ENCODE measurements around the gene DELE1. TPM values are rescaled to one million over a fixed set of nuclear protein-coding genes. Genes with fewer than 3 reads are reported as not detected.
A peak's percentile ranks its signal among the peaks of the same experiment; 100 is the strongest.

DELE1 gene
- total RNA-seq, 2 experiments from 2014 or later: 71.5 to 72.1 TPM

DNA sequence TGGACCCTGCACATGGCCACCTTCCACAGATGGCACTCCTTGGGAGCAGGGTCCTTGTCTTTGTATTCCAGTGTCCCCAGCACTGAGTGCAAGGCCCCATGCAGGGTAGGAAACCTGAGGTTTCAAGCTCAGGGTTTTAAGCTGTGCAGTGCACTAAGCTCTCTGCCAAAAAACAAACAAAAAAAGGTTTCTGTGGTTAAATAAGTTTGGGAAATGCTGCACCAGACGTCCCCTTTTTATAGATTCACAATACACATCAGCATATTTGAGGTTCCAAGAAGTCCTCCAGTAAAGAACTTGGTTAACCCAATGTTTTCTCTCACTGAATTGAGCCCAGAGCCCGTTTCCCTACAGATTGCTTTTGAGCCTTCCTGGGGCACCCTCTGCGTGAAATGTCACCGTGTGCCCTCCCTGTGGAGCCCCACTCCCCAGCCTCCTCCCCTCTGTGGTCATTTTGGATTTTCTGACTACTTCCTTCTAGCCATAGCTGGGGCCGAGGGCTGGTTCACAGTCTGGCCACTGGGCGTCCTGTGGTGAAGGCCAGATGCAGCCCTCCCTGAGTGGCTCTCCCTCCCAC, 17.1 kb downstream of the DELE1 start:
- POLR2A ChIA-PET: no interaction called here
- CTCF ChIA-PET: interaction anchor here (0.6 to 11.2 kb wide), 9 partner anchors 10 to 249 kb away, joined by 3 to 93 read pairs (median 5); partner anchors contain the start of genes DELE1, PCDH12 and RNF14
- peaks cover 12% of the 10 kb centered on the region for H3K4me1 Mint-ChIP-seq

DNA sequence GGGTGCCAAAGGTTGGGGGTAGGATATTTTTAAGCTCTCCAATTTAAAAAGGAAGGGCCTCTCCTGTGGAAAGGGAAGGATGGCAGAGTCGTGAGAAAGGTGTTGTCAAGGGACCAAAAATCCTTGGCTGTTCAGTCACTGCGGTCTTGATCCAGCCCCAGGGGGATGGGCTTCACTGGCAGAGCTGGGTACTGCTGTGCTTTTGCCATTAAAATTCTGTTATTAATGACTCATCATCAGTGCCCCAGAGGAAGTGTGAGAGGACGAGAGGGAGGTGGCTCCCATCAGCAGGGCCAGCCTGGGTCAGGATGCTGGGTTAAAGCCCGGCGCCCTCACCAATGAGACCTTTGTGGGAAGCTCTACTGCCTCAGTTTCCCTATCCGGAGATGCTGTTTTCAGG, 17.6 kb downstream of the DELE1 start:
- peaks cover 12% of the 10 kb centered on the region for H3K4me1 Mint-ChIP-seq
- no peaks in the 10 kb centered on the region for H3K27me3 Mint-ChIP-seq
- H3K36me3 Mint-ChIP-seq (ENCODE audit: low read depth): peaks cover 15% of the 10 kb centered on the region
- DNase-seq: no peak
- H3K27ac Mint-ChIP-seq: no peak overlapping the region
- CTCF ChIA-PET: interaction anchor here (1.1 to 11.2 kb wide), 7 partner anchors 10 to 250 kb away, joined by 3 to 93 read pairs (median 6); partner anchors contain the start of genes DELE1, PCDH12 and RNF14
- H3K4me3 Mint-ChIP-seq: no peak overlapping the region
- H3K9me3 Mint-ChIP-seq: no peaks in the 10 kb centered on the region
- POLR2A ChIA-PET: no interaction called here

More for the DNA sequence above, 17.1 kb downstream of the DELE1 start:
- Mint-ChIP-seq H3K4me3 (no peak overlapping the region), H3K27me3 (no peaks in the 10 kb centered on the region), H3K27ac (peak overlapping the region; percentile 66), H3K9me3 (no peaks in the 10 kb centered on the region), H3K36me3 (ENCODE audit: low read depth) (peaks cover 18% of the 10 kb centered on the region)
- DNase-seq: no peak

GRCh38 chr5:141941779-141942178, 18.1 kb downstream of the DELE1 start:
- no peaks in the 10 kb centered on the region for H3K9me3 Mint-ChIP-seq
- H3K36me3 Mint-ChIP-seq (ENCODE audit: low read depth): peaks cover 15% of the 10 kb centered on the region
- no peaks in the 10 kb centered on the region for H3K27me3 Mint-ChIP-seq
- CTCF ChIA-PET: interaction anchor here (0.6 to 11.2 kb wide), 9 partner anchors 9 to 275 kb away, joined by 3 to 93 read pairs (median 5); partner anchors contain the start of genes DELE1, PCDH12 and RNF14
- no peak for DNase-seq
- H3K4me3 Mint-ChIP-seq: no peak overlapping the region
- H3K27ac Mint-ChIP-seq: peak overlapping the region; percentile 16
- peaks cover 12% of the 10 kb centered on the region for H3K4me1 Mint-ChIP-seq
- POLR2A ChIA-PET: no interaction called here

GRCh38 chr5:141942185-141942857, 18.6 kb downstream of the DELE1 start:
- ChIA-PET POLR2A (no interaction called here), CTCF (interaction anchor here (0.6 to 11.2 kb wide), 4 partner anchors 12 to 275 kb away, joined by 3 to 93 read pairs (median 6); partner anchors contain the start of gene PCDH12)
- Mint-ChIP-seq H3K4me1 (peaks cover 12% of the 10 kb centered on the region), H3K9me3 (no peaks in the 10 kb centered on the region), H3K27ac (peak overlapping the region; percentile 16), H3K36me3 (ENCODE audit: low read depth) (peaks cover 13% of the 10 kb centered on the region), H3K4me3 (no peak overlapping the region), H3K27me3 (no peaks in the 10 kb centered on the region)
- DNase-seq: no peak

- Mint-ChIP-seq H3K36me3 (ENCODE audit: low read depth) (peaks cover 7% of the 10 kb centered on the region), H3K4me1 (peaks cover 12% of the 10 kb centered on the region), H3K27ac (no peak overlapping the region), H3K27me3 (no peaks in the 10 kb centered on the region), H3K4me3 (no peak overlapping the region), H3K9me3 (no peaks in the 10 kb centered on the region)
- no peak for DNase-seq
- CTCF ChIA-PET: interaction anchor here (0.9 to 11.2 kb wide), 3 partner anchors 12 to 261 kb away, joined by 3 to 93 read pairs (median 4); partner anchors contain the start of gene PCDH12
- POLR2A ChIA-PET: no interaction called here
Observed at GRCh38 chr5:141944076-141944475, 20.4 kb downstream of the DELE1 start.

GRCh38 chr5:141945511-141946051, 21.9 kb downstream of the DELE1 start:
- H3K27ac Mint-ChIP-seq: no peak overlapping the region
- no peaks in the 10 kb centered on the region for H3K27me3 Mint-ChIP-seq
- peaks cover 13% of the 10 kb centered on the region for H3K4me1 Mint-ChIP-seq
- CTCF ChIA-PET: interaction anchor here (1.1 to 11.2 kb wide), 4 partner anchors 13 to 193 kb away, joined by 3 to 93 read pairs (median 8); partner anchors contain the start of genes PCDH12 and RNF14
- no peak overlapping the region for H3K4me3 Mint-ChIP-seq
- POLR2A ChIA-PET: no interaction called here
- no peaks in the 10 kb centered on the region for H3K36me3 Mint-ChIP-seq (ENCODE audit: low read depth)
- H3K9me3 Mint-ChIP-seq: no peaks in the 10 kb centered on the region
- no peak for DNase-seq

DNA sequence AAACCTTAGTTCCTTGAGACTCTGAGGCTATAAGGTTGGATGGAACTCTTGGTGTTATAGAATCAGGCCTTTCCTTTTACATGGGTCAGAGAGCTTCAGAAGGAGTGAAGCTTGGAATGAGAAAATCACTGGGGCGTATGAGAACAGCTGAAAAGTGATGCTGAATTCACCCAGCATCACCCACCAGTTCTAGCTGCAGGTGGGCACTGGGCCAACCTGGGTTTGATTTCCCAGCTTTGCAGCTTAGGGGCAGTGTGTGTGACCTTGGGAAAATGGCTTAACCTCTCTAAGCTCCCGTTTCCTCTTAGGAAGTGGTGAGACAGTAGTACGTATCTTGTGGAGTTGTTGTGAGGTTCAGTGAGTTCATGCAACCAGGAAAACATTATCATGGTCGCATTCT, 23.6 kb downstream of the DELE1 start:
- no peak for DNase-seq
- CTCF ChIA-PET: interaction anchor here (1.0 to 11.2 kb wide), 5 partner anchors 8 to 255 kb away, joined by 3 to 93 read pairs (median 5); partner anchors contain the start of genes PCDH1, PCDH12 and RNF14
- Mint-ChIP-seq H3K27ac (no peak overlapping the region), H3K27me3 (no peaks in the 10 kb centered on the region), H3K36me3 (ENCODE audit: low read depth) (no peaks in the 10 kb centered on the region), H3K4me1 (peaks cover 21% of the 10 kb centered on the region), H3K4me3 (no peak overlapping the region), H3K9me3 (no peaks in the 10 kb centered on the region)
- POLR2A ChIA-PET: no interaction called here

DNA sequence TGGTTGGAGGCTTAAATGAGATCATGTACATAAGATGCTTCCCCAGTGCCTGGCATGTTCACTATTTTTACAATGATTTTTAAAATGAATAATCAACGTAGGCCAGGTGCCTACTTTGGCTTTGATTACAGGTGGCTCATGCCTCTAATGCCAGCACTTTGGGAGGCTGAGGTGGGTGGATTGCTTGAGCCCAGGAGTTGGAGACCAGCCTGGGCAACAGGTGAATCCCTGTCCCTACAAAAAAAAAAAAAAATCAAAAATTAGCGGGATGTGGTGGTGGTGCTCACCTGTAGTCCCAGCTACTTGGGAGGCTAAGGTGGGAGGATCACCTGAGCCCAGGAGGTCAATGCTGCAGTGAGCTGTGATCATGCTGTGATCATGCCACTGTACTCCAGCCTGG, 25.1 kb downstream of the DELE1 start:
- Mint-ChIP-seq H3K9me3 (no peaks in the 10 kb centered on the region), H3K27ac (no peak overlapping the region), H3K4me3 (no peak overlapping the region), H3K27me3 (no peaks in the 10 kb centered on the region), H3K4me1 (peaks cover 22% of the 10 kb centered on the region), H3K36me3 (ENCODE audit: low read depth) (no peaks in the 10 kb centered on the region)
- ChIA-PET POLR2A (no interaction called here), CTCF (interaction anchor here (0.6 to 11.2 kb wide), 3 partner anchors 10 to 76 kb away, joined by 3 to 93 read pairs (median 4); partner anchors contain the start of gene PCDH12)
- DNase-seq: no peak

DNA sequence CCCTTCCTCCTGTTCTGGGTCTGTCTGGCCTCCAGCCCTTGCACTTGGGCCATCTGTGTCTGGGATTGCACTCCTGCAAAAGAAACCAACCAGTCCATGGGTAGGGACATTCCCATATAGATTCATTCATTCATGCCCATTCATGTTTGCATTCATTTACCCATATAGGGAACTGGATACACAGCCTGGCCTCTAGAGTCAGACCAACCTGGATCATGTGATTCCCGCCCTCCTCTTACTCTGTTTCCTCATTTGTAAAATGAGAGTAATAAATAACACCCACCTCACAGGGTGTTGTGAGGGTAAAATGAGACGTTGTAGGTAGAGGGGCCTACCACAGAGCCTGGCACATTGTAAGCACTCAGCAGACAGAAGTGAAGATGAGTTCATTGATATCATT, 25.8 kb downstream of the DELE1 start:
- Mint-ChIP-seq H3K27me3 (no peaks in the 10 kb centered on the region), H3K36me3 (ENCODE audit: low read depth) (no peaks in the 10 kb centered on the region), H3K27ac (no peak overlapping the region), H3K9me3 (no peaks in the 10 kb centered on the region), H3K4me3 (no peak overlapping the region), H3K4me1 (peaks cover 27% of the 10 kb centered on the region)
- ChIA-PET CTCF (interaction anchor here (0.6 to 3.2 kb wide), 2 partner anchors 11 to 75 kb away, joined by 4 to 21 read pairs; no protein-coding TSS in a partner anchor), POLR2A (no interaction called here)
- DNase-seq: no peak

- Mint-ChIP-seq H3K27ac (no peak overlapping the region), H3K4me3 (no peak overlapping the region), H3K9me3 (no peaks in the 10 kb centered on the region), H3K4me1 (peaks cover 29% of the 10 kb centered on the region), H3K27me3 (no peaks in the 10 kb centered on the region), H3K36me3 (ENCODE audit: low read depth) (no peaks in the 10 kb centered on the region)
- CTCF ChIA-PET: interaction anchor here (0.6 to 3.2 kb wide), 5 partner anchors 10 to 259 kb away, joined by 3 to 21 read pairs (median 4); partner anchors contain the start of gene RNF14
- DNase-seq: no peak
- POLR2A ChIA-PET: no interaction called here
Observed at GRCh38 chr5:141950207-141951005, 26.7 kb downstream of the DELE1 start.

DNA sequence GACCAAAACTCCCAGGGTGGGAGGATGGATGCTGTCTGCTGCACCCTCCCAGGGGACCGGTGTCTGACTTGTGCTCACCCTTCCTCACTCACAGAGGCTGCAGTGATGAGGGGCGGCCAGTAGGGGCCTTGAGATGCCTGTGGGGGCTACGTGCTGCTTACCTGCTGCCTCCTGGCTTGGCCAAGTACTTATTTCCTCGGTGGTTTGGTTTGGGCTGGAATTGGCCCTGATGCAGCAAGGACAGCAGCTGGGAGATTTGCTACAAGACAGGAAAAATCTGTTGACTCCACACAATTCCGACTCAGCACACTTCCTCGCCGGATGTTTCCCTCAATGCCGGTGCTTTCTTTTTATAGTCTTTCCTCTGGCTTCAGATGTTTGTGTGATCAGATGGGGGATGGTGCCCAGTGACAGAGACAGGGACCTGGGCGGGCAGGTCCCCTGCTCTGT, 27.7 kb downstream of the DELE1 start:
- H3K27me3 Mint-ChIP-seq: no peaks in the 10 kb centered on the region
- peaks cover 29% of the 10 kb centered on the region for H3K4me1 Mint-ChIP-seq
- no peak overlapping the region for H3K4me3 Mint-ChIP-seq
- DNase-seq: peak; percentile 22
- H3K9me3 Mint-ChIP-seq: no peaks in the 10 kb centered on the region
- ChIA-PET POLR2A (no interaction called here), CTCF (interaction anchor here (0.6 to 3.2 kb wide), 5 partner anchors 10 to 259 kb away, joined by 3 to 21 read pairs (median 4); partner anchors contain the start of gene RNF14)
- peak overlapping the region; percentile 58 for H3K27ac Mint-ChIP-seq
- H3K36me3 Mint-ChIP-seq (ENCODE audit: low read depth): no peaks in the 10 kb centered on the region

- H3K36me3 Mint-ChIP-seq (ENCODE audit: low read depth): no peaks in the 10 kb centered on the region
- CTCF ChIA-PET: interaction anchor here (0.6 to 3.2 kb wide), 3 partner anchors 9 to 17 kb away, joined by 3 to 21 read pairs (median 5); partner anchors contain the start of gene RNF14
- peak overlapping the region; percentile 58 for H3K27ac Mint-ChIP-seq
- DNase-seq: no peak
- no peaks in the 10 kb centered on the region for H3K27me3 Mint-ChIP-seq
- POLR2A ChIA-PET: no interaction called here
- H3K9me3 Mint-ChIP-seq: no peaks in the 10 kb centered on the region
- H3K4me3 Mint-ChIP-seq: no peak overlapping the region
- H3K4me1 Mint-ChIP-seq: peaks cover 30% of the 10 kb centered on the region
Observed at GRCh38 chr5:141952020-141952419, 28.3 kb downstream of the DELE1 start.
